ENCODE results near the gene ITIH2.

DNA sequence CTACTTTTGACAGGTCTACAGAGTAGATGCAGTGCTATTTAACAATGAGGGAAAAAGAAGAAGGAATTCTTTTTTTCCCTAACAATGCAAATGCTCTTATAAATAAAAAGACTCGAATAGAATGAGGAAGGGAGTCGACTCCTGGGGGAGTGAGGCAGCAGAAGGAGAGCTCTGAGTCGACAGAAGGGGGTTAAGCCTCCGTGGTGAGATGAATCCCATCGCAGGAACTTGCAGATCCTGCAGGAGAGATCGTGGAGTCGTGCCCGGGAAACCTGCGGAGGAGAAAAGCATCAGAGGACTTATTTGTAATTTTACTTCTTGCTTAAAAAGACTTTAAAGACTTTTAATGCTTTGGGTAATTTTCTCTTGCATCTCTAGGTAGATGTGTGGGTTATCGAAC, 17.4 kb downstream of the ITIH2 start:
- no peak for TF ChIP-seq ZNF274 (IDR thresholded peaks at IDR 0.05; ENCODE audit: low read depth, low read length)
- no peak for TF ChIP-seq SUZ12 (IDR thresholded peaks at IDR 0.05; ENCODE audit: extremely low read depth, insufficient read depth, insufficient read length)
- TF ChIP-seq YY1 (IDR thresholded peaks at IDR 0.05; ENCODE audit: insufficient read depth, insufficient read length) = no peak

Measured in NT2/D1 (cell line).